IPS-20b (cell line): Measurements from ENCODE around the gene ZNF273.
"Not testable (repeated sequence)": the region's sequence is repeated elsewhere in the genome, so short reads cannot be mapped to it uniquely, and the experiment has no call there.

ENCODE experiments used
- H3K27ac ChIP-seq: one replicate; pipeline ENCODE4 v1.5.1; 2013; ENCODE audit warnings: low read length
- H3K27me3 ChIP-seq: 2 replicates; pipeline ENCODE4 v1.6.1; 2013; ENCODE audit warnings: mild to moderate bottlenecking, low read length, inconsistent platforms; ENCODE audit not compliant: insufficient read depth
- H3K36me3 ChIP-seq: 2 replicates; pipeline ENCODE4 v1.6.1; 2013; ENCODE audit warnings: low read depth, mild to moderate bottlenecking, inconsistent platforms, low read length, moderate library complexity; ENCODE audit not compliant: insufficient read depth
- H3K4me1 ChIP-seq: 2 replicates; pipeline ENCODE4 v1.6.1; 2013; ENCODE audit warnings: mild to moderate bottlenecking, control low read depth, inconsistent platforms, low read length, moderate library complexity; ENCODE audit not compliant: insufficient read depth
- H3K4me3 ChIP-seq: 2 replicates; pipeline ENCODE4 v1.5.1; 2013; ENCODE audit warnings: mild to moderate bottlenecking, low read length, inconsistent platforms
- H3K9ac ChIP-seq: 2 replicates; pipeline ENCODE4 v1.6.1; 2013; ENCODE audit warnings: low read depth, mild to moderate bottlenecking, inconsistent platforms, low read length, moderate library complexity
- H3K9me3 ChIP-seq: 2 replicates; pipeline ENCODE4 v1.6.1; 2013; ENCODE audit warnings: mild to moderate bottlenecking, low read depth, low read length, inconsistent platforms; ENCODE audit not compliant: insufficient read depth

ZNF273 gene

DNA sequence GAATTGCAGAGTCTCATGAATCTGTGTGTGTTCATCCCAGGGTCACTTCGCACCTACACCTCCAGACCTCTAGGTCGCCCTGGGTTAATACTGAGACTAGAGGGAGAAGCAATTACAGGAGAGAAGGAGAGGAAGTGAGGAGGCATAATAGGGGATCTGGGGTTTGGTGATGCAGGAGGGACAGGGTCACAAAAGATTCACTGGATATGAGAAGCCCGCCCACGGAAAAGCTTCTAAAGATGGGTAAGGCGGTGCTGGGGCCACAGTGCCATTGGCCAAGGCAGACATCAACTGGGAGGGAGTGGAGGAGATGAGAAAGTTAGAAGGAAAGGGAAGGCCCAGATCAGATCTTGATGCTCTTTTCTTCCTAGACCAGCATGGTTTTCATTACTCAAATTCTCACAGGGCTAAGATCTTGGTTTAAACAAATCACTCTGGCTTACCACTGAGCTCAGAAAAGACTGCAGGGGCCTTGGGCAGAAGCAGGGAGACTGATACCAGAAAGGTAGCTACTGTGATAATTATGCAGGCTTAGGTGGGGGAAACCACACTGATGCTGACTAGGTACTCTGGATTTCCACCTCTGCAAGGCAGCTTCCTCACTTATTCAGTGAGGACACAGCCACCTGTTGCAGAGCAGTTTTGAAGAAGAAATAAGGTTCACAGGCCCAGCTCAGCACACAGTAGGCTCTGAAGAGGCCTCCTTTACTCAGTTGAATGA is 17.4 kb upstream of the ZNF273 start:
- Histone ChIP-seq H3K9ac (no peak overlapping the region), H3K9me3 (no peaks in the 10 kb centered on the region), H3K4me3 (no peak overlapping the region), H3K36me3 (no peaks in the 10 kb centered on the region), H3K27me3 (peaks cover 48% of the 10 kb centered on the region), H3K27ac (no peak overlapping the region), H3K4me1 (no peaks in the 10 kb centered on the region)

- H3K9ac ChIP-seq: no peak overlapping the region
- H3K27ac ChIP-seq: no peak overlapping the region
- H3K4me3 ChIP-seq: no peak overlapping the region
- no peaks in the 10 kb centered on the region for H3K36me3 ChIP-seq
- H3K9me3 ChIP-seq: no peaks in the 10 kb centered on the region
- peaks cover 61% of the 10 kb centered on the region for H3K27me3 ChIP-seq
- no peaks in the 10 kb centered on the region for H3K4me1 ChIP-seq
Observed at GRCh38 chr7:64886956-64887545, 16.0 kb upstream of the ZNF273 start.

GRCh38 chr7:64887756-64888508 is 15.1 kb upstream of the ZNF273 start:
- no peaks in the 10 kb centered on the region for H3K4me1 ChIP-seq
- peaks cover 65% of the 10 kb centered on the region for H3K27me3 ChIP-seq
- no peak overlapping the region for H3K27ac ChIP-seq
- H3K4me3 ChIP-seq: peak overlapping the region; percentile 61
- H3K9ac ChIP-seq: no peak overlapping the region
- no peaks in the 10 kb centered on the region for H3K36me3 ChIP-seq
- no peaks in the 10 kb centered on the region for H3K9me3 ChIP-seq

DNA sequence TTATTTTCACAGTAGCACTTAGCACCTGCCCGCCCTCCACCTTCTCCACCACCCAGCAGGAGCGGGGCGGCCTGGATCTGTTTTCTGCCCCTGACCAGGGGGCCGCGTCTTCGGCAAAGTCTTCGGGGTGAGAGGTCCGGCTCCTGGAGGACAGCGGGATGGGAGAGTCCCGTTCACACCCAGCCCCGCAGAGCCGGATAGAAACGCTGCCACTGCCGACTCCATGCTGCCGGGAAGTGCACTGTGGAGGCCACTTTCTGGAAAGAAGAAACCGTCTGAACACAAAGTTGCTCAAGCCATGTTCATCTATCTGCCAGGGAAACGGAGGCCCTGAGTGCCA is 14.5 kb upstream of the ZNF273 start:
- no peak overlapping the region for H3K27ac ChIP-seq
- H3K9ac ChIP-seq: no peak overlapping the region
- H3K27me3 ChIP-seq: peaks cover 65% of the 10 kb centered on the region
- H3K4me3 ChIP-seq: peak overlapping the region; percentile 61
- H3K9me3 ChIP-seq: no peaks in the 10 kb centered on the region
- H3K4me1 ChIP-seq: no peaks in the 10 kb centered on the region
- no peaks in the 10 kb centered on the region for H3K36me3 ChIP-seq

DNA sequence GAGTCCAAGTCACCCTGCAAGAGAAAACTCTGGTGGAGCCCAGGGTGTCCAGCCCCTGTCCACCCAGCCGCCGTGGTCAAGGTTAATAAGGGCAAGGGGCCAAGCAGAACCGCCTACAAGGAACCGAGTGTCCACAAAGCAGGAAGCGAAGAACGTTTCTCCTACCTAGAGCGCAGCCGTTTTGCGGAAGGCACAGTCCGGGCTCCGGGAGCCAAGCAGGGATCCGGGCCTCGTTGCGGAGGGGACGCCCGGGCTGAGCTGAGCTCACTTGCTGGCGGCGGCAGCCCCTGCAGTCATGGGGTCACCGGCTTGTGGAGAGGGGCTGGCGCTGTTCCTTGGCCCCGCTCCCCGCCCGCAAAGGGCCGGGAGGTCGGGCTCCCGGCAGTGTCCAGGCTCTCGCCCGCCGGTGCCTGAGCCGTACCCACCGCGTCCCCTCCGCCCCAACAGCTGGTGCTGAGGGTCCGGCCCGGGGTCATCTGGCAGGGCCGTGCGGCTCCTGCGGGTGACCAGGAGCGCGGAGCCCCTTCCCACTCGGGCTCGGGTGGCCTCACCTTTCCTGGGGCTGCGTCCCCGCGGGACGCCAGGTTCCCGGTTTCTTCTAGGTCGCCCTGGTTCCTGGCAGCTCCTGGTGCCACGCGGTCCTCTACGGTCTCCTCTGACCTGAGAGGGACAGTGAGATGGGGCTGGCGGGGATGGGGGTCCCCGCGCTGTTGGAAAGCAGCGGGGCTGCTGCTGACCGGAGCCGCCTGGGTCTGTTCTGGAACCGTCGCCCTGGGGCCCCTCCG is 14.0 kb upstream of the ZNF273 start:
- Histone ChIP-seq H3K27ac (no peak overlapping the region), H3K36me3 (no peaks in the 10 kb centered on the region), H3K4me3 (peak overlapping the region; percentile 61), H3K4me1 (no peaks in the 10 kb centered on the region), H3K9ac (no peak overlapping the region), H3K27me3 (peaks cover 60% of the 10 kb centered on the region), H3K9me3 (no peaks in the 10 kb centered on the region)

DNA sequence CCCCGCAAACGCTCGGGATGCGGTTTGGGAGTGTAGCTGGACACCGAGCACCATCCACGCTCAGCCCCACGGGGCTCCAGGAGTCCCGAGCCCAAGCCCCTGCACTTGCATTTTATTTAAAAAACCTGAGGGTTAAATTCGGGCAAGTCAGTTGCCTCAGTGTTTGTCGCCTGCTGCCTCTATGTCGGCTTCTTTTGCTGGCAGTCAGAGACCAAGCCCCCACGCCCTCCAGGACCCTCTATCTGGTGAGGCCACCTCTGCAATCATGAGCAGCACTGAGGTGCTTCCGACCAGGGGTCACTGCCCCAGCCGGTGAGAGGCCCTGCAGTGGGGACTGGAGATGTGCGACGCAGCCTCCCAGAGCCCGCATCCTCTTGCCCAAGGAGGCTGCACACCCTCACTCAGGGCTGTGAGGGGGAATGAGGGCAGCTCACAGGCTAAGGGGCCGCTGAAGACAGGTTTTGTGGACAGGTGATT is 13.3 kb upstream of the ZNF273 start:
- H3K27me3 ChIP-seq: peaks cover 60% of the 10 kb centered on the region
- H3K9ac ChIP-seq: no peak overlapping the region
- no peaks in the 10 kb centered on the region for H3K4me1 ChIP-seq
- no peaks in the 10 kb centered on the region for H3K36me3 ChIP-seq
- H3K4me3 ChIP-seq: peak overlapping the region; percentile 61; the same call in 1 of the 2 replicates
- H3K27ac ChIP-seq: no peak overlapping the region
- no peaks in the 10 kb centered on the region for H3K9me3 ChIP-seq

DNA sequence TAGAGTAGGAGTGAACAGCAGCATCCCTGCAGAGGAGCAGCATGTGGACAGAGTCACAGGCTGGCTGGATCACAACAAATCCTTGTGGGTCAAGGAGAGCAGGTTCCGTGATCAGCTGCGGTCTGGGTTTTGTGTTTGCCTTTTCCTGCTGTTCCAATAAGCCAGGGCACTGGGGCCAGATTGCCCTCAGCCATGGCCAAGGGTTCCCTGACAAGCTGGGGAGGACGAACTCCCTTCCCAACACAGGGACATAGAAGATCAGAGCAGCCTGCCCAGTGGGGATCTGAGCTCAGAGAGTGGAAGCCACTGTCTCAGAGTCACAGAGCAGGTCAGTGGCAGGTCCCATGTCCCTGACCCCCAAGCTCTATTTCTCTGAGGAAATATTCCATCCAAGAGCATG is 12.8 kb upstream of the ZNF273 start:
- H3K4me3 ChIP-seq, H3K27ac ChIP-seq, H3K4me1 ChIP-seq, H3K9me3 ChIP-seq, H3K36me3 ChIP-seq, H3K9ac ChIP-seq: not testable (repeated sequence)
- peaks cover 60% of the 10 kb centered on the region for H3K27me3 ChIP-seq

- H3K27ac ChIP-seq: no peak overlapping the region
- H3K36me3 ChIP-seq: no peaks in the 10 kb centered on the region
- no peaks in the 10 kb centered on the region for H3K9me3 ChIP-seq
Observed at GRCh38 chr7:64890761-64891362, 12.2 kb upstream of the ZNF273 start.

GRCh38 chr7:64891363-64892081 is 11.6 kb upstream of the ZNF273 start:
- H3K4me3 ChIP-seq, H3K9ac ChIP-seq, H3K27ac ChIP-seq, H3K36me3 ChIP-seq, H3K4me1 ChIP-seq, H3K9me3 ChIP-seq: not testable (repeated sequence)
- peaks cover 56% of the 10 kb centered on the region for H3K27me3 ChIP-seq

More at GRCh38 chr7:64890761-64891362, 12.2 kb upstream of the ZNF273 start:
- Histone ChIP-seq H3K27me3 (peaks cover 60% of the 10 kb centered on the region), H3K4me3 (no peak overlapping the region), H3K4me1 (no peaks in the 10 kb centered on the region), H3K9ac (no peak overlapping the region)

DNA sequence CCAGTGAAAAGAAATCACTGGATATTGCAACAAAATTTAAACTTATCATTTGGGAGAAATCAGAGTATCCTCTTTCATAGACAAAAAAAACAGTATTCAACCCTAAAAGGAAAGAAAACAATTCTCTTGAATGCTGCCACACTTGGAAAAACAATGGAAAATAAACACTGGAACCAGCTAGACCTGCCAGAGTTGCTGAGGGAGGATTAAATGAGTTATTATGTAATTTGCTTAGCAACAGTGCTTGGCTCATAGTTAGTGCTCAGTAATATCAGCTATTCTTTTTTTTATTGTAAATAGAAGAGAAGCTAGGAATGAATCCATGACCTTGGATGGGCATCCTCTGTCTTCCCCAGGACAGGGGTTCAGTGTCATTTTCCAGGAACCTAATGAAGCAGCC is 11.0 kb upstream of the ZNF273 start:
- no peaks in the 10 kb centered on the region for H3K9me3 ChIP-seq
- no peaks in the 10 kb centered on the region for H3K36me3 ChIP-seq
- peaks cover 50% of the 10 kb centered on the region for H3K27me3 ChIP-seq
- no peak overlapping the region for H3K27ac ChIP-seq
- H3K4me3 ChIP-seq: no peak overlapping the region
- H3K4me1 ChIP-seq: no peaks in the 10 kb centered on the region
- no peak overlapping the region for H3K9ac ChIP-seq
